Germinal center (tissue), 1 donor: ENCODE data around the gene TDRD3.
"Not testable (repeated sequence)": the region's sequence is repeated elsewhere in the genome, so short reads cannot be mapped to it uniquely, and the experiment has no call there.

Source experiments
- DNase-seq: peaks from one replicate; pipeline ENCODE4 v3.0.0; 2012; ENCODE audit warnings: mixed read lengths, low spot score

TDRD3 gene

GRCh38 chr13:60398907-60399589, 2.0 kb downstream of the TDRD3 start:
- DNase-seq: no peak

- no peak for DNase-seq
Measured at GRCh38 chr13:60402022-60402421, 5.0 kb downstream of the TDRD3 start.

- DNase-seq: no peak
Measured at GRCh38 chr13:60407095-60407494, 10.1 kb downstream of the TDRD3 start.

GRCh38 chr13:60407852-60408251, 10.8 kb downstream of the TDRD3 start:
- not testable (repeated sequence) for DNase-seq

- not testable (repeated sequence) for DNase-seq
Measured at GRCh38 chr13:60409574-60410292, 12.7 kb downstream of the TDRD3 start.

- no peak for DNase-seq
Measured at GRCh38 chr13:60410299-60410698, 13.3 kb downstream of the TDRD3 start.

- DNase-seq: no peak
Measured at GRCh38 chr13:60411464-60411863, 14.4 kb downstream of the TDRD3 start.

- DNase-seq: no peak
Measured at GRCh38 chr13:60411983-60412382, 15.0 kb downstream of the TDRD3 start.

- DNase-seq: no peak
Measured at GRCh38 chr13:60412909-60413616, 16.0 kb downstream of the TDRD3 start.

- DNase-seq: no peak
Measured at GRCh38 chr13:60414177-60414576, 17.2 kb downstream of the TDRD3 start.

GRCh38 chr13:60417734-60418133, 20.7 kb downstream of the TDRD3 start:
- no peak for DNase-seq

- DNase-seq: no peak
Measured at GRCh38 chr13:60418954-60419353, 21.9 kb downstream of the TDRD3 start.

GRCh38 chr13:60425332-60425731, 28.3 kb downstream of the TDRD3 start:
- no peak for DNase-seq

- DNase-seq: no peak
Measured at GRCh38 chr13:60426075-60426474, 29.1 kb downstream of the TDRD3 start.

GRCh38 chr13:60427285-60427684, 30.3 kb downstream of the TDRD3 start:
- DNase-seq: no peak

- DNase-seq: peak; percentile 29
Measured at GRCh38 chr13:60431108-60431700, 34.2 kb downstream of the TDRD3 start.

GRCh38 chr13:60433505-60433904, 36.5 kb downstream of the TDRD3 start:
- no peak for DNase-seq

- DNase-seq: no peak
Measured at GRCh38 chr13:60435762-60436374, 38.8 kb downstream of the TDRD3 start.

GRCh38 chr13:60439201-60439600, 42.2 kb downstream of the TDRD3 start:
- DNase-seq: no peak

- no peak for DNase-seq
Measured at GRCh38 chr13:60441761-60442160, 44.7 kb downstream of the TDRD3 start.

- peak; percentile 22 for DNase-seq
Measured at GRCh38 chr13:60448907-60449510, 52.0 kb downstream of the TDRD3 start.

- DNase-seq: no peak
Measured at GRCh38 chr13:60453490-60453889, 56.5 kb downstream of the TDRD3 start.
